HL-60/S4 treated with retinoic acid at 250 ng/mL for 4 days and 3 days (cell line): ENCODE data around the gene SDK1.
"Not testable (repeated sequence)": the region's sequence is repeated elsewhere in the genome, so short reads cannot be mapped to it uniquely, and the experiment has no call there.

Experiments
- in situ Hi-C: fragments of 300-500 bp; cut with MboI; formaldehyde crosslinking; loops from 2 replicates; pipeline ENCODE4 v1.7.0; 2022; ENCODE audit warnings: low sequenced_read_pairs

SDK1 gene

GRCh38 chr7:4225881-4226523, 925.0 kb downstream of the SDK1 start:
- in situ Hi-C loops, result no loop called here

DNA sequence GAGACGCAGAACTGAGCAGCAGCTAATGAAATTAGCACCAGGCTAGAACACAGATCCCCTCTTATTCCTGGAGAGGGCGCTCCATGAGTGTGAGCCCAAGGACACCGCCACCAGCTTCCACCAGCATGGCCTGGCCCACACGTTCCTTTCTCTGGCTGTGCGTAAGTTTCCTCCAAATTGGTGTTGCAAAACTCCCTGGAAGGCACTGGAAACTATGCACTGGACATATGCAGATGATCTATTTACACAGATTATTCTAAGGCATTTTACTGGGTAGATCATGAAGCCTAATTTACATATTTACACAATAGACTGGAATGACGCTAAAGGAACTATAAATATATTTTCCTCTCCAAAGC, 925.5 kb downstream of the SDK1 start:
- in situ Hi-C loops, result no loop called here

DNA sequence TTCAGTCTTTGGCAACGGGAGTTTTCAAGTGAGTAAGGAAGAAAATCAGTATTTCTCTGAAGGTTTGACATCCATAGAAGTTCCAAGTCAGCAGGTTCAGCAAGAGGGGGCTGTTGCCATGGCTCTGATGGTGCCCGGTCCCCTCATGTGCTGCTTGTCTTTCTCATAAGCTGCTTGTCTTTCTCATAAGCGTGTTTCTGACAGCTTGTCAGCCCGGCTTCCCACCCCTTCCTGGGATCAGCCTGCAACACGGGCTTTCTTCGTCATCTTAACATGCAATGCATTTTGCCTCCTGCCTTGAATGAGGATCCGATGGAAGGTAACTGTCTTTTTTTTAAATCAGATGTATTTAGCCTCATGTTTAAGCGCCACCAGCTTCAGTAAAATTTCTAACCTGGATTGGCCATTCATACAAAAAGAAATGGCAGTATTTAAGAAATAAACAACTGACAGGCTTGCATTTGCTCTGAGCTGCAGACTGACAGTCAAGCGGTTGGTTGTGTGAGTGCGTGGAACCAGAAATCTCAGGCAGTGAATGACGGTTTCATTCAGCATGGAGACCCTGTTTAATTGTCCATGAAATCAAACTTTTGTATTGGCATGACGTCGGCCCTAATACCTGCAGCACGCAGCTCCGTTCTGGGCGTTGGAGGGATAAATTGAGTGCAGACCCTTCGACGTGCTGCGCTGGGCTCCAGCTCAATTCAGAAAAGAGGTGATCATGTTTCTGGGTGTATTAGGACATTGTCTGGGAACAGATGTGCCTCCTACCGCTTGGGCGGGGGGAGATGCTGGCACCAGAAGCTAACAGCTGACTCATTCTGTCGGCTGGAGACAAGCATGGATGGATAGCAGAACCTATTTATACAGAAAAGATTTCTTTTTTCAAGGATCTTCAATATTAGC, 926.3 kb downstream of the SDK1 start:
- in situ Hi-C loops, result no loop called here

GRCh38 chr7:4230352-4230751, 929.3 kb downstream of the SDK1 start:
- in situ Hi-C loops, result no loop called here

DNA sequence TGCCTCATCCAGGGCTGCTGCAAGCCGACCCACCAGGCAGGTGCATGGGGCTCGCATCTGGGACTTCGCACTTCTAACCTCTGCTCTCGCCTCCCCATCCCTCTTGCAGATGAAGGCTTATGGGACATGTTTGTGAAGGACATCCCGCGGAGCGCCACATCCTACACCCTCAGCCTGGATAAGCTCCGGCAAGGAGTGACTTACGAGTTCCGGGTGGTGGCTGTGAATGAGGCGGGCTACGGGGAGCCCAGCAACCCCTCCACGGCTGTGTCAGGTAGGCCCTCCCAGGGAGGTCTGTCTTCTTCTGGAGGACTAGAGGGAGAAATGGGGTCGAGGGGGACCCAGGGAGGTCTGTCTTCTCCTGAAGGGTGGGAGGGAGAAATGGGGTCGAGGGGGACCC, 932.1 kb downstream of the SDK1 start:
- in situ Hi-C loops, result no loop called here

DNA sequence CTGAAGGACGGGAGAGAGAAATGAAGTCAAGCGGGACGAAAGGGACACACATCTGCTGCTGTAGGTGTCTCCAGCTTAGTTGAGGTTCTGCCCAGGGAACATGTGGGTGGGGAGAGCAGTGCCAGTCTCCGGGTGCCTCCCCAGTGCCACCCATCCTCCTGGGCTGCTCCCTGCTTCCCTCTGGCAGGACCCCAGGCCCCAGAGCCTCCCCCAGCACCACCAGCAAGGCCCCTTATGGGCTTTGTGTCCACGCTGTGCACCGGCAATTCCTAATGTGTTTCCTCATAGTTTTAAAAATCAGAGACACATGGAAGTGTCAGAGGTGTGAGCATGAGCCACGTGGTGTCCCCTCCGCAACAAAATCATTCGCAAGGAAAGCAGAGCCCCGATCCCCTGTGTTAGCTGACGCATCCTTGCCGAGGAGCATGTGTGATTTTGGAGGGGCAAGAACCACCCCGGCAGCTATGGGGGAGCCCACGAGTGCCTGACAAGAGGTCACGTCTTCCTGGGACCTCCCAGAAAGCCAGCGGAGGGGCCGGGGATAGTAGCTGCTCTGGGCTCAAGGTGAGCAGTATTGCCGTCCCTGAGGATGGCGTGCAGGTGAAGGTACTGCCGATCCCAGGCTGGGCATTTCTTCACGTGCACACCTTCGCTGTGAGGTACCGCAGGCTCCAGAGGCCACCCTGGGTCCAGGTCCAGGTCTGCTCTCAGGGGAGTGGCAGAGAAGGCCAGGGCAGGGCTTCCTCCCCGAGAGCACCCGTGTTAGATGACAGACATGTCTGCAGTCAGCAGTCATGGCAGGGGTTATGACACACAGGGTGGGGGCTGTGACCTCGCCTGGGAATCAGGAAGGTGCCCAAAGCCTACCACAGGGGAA, 932.8 kb downstream of the SDK1 start:
- in situ Hi-C loops, result no loop called here

DNA sequence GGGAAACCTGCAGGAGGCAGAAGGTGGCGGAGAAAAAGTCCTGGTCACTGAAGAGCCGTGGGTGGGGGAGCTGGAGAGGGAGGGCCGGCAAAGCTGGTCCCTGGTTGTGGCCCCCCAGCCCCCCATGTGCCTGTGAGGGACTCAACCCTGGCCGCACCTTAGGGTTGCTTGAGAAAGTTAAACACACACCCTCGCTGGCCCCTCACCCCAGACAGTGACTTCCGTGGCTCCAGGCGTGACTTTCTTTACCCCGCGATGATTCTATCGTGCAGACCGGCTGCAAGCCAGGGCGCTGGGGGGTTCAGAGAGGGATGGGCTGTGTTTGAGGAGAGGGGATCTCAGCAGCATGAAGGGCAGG, 933.4 kb downstream of the SDK1 start:
- in situ Hi-C loops, result no loop called here

DNA sequence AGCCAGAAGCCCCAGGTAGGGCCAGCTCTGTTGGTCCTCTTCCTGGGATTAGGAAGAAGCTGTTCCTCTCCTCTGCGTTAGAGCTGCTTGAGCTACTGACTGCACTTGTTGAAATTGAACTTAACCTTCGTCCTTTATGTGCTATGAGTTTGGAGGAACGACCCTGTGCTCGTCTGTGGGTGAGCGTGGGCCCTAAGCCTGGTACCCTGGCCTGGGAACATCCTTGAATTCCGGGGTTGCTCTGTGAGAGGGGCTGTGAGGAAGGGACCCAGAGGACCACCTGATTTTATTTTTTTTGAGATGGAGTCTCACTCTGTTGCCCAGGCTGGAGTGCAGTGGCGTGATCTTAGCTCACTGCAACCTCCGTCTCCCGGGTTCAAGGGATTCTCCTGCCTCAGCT, 933.8 kb downstream of the SDK1 start:
- in situ Hi-C loops, result no loop called here

- in situ Hi-C loops, result no loop called here
Observed at GRCh38 chr7:4235596-4235995, 934.5 kb downstream of the SDK1 start.

- in situ Hi-C loops, result no loop called here
Observed at GRCh38 chr7:4236389-4236788, 935.3 kb downstream of the SDK1 start.

GRCh38 chr7:4236873-4237272, 935.8 kb downstream of the SDK1 start:
- in situ Hi-C loops, result not testable (repeated sequence)

GRCh38 chr7:4237296-4238235, 936.5 kb downstream of the SDK1 start:
- in situ Hi-C loops, result no loop called here

DNA sequence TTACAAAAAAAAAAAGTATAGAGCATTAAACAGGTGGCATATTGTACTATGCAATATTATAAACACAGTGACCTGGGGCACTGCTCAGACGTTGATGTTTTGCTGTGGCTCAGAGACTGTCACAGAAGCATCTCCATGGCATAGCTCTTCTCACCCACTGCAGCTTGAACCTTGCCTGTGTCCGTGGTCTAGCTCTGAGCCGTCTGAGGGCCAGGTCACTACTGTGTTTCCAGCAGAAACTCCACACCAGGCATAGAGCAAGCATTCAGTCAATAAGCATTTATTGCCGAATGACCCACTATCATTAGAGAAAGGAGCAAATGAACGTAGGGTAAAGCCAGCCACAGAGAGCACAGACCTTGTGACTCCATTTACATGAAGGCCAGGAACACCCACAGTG, 937.8 kb downstream of the SDK1 start:
- in situ Hi-C loops, result no loop called here

GRCh38 chr7:4240042-4240441, 939.0 kb downstream of the SDK1 start:
- in situ Hi-C loops, result no loop called here

DNA sequence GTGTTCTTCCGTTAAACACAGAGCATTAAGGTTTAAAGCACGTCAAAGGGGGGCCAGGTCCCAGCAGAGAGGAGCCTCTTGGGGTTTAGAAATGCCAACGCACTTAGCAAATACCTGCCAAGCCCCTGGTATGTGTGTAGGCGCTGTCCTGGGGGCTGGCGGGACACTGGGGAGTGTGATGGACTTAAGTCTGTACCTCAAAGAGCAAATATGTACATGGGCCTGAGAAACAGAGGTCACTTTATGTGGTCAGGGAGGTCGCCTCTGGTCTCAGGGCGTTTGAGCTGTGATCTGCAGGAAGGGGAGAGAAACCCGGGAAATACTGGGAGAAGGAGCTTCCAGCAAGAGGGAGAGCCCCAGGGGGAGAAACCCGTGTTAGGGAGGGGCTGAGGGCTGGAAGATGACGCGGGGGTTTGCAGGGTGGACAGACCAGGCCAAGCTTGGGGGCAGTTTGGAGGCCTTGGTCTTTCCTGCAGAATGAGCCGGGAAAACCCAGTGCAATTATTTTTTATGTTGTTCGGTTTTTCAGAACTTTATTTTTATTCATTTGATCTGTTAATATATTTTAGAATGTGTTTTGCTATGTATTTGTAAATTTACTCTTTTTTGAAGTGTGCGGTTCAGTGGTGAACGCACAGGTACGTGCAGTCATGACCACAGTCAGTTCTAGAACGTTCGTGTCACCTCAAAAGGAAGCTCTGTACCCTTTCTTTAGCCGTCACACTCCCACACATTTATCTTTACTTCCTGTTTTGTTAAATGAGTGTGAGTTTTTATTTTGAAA, 939.7 kb downstream of the SDK1 start:
- in situ Hi-C loops, result no loop called here

DNA sequence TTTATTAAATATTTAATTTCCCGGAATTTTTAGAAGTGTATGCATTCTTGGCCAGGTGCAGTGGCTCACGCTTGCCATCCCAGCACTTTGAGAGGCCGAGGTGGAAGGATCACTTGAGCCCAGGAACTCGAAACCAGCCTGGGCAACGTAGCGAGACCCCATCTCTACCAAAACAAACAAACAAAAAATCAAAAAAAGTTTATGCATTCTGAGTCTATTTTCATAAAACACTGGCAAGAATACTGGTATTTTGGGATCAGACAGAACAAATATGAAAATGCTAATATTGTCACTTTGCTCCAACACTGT, 940.2 kb downstream of the SDK1 start:
- in situ Hi-C loops, result no loop called here

DNA sequence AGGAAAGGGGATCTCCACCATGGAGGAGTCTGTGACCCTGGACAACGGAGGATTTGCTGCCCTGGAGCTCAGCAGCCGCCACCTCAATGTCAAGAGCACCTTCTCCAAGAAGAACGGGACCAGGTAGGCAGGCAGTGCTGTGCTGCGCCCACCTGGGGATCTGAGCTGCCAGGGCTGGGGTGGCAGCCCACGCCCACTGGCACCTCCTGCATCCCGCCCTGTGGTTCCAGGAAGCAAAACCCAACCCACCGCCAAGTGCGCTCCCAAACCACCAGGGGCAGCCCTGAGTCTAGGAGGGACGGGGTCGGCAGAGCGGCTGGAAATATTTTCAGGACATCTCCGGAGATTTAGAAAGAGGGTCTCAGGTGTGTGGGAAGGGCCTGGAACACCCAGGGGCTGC, 940.7 kb downstream of the SDK1 start:
- in situ Hi-C loops, result no loop called here

- in situ Hi-C loops, result no loop called here
Observed at GRCh38 chr7:4242706-4243105, 941.7 kb downstream of the SDK1 start.

DNA sequence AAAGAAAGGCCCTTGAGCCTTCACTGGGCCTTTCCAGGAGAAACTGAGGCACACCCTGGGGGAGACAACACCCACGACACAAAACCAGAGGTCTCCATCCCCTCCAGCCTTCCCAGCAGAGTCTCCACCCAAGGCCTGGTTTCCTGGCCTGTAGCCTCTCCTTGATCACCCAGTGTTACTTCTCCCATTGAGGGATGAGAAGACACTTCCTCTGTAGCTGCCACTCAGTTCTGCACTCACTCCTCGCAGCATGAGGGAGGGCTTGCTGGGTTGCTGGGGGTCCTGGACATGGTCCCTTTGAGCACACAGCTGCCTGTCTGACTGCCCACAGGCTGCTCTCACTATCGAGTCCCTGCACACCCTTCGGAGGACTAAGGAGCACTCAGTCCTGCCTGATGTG, 943.0 kb downstream of the SDK1 start:
- in situ Hi-C loops, result no loop called here

DNA sequence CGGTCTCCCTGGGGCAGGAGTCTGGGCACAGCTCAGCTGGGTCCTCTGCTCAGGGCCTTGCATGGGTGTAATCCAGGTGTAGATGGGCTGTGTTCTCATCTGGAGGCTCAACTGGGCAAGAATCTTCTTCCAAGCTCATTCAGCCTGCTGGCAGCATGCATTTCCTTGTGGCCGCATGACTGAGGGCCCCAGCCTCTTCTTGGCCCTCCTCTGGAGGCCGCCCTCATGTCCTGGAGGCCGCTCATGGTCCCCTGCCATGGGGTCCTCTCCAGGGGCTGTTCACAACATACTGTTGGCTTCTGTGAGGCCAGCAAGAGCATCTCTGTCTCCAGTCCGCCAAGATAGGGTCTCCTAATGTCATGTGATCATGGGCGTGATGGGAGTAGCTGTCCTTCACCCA, 943.6 kb downstream of the SDK1 start:
- in situ Hi-C loops, result no loop called here
